Central memory CD4-positive, alpha-beta T cell (primary cell): ENCODE data around the gene KLHL3.
"Not testable (repeated sequence)": the region's sequence is repeated elsewhere in the genome, so short reads cannot be mapped to it uniquely, and the experiment has no call there.

Experiments used
- DNase-seq: peaks from one replicate; pipeline ENCODE4 v3.0.0; 2022

Gene KLHL3

GRCh38 chr5:137665678-137666460 lies 70.0 kb downstream of the KLHL3 start:
- DNase-seq: peak; percentile 41

- DNase-seq: peak; percentile 60
Measured at GRCh38 chr5:137660349-137660817, 75.5 kb downstream of the KLHL3 start.

GRCh38 chr5:137659209-137659608 lies 76.7 kb downstream of the KLHL3 start:
- DNase-seq: no peak

GRCh38 chr5:137658324-137658723 lies 77.6 kb downstream of the KLHL3 start:
- no peak for DNase-seq

GRCh38 chr5:137657073-137657472 lies 78.8 kb downstream of the KLHL3 start:
- no peak for DNase-seq

- no peak for DNase-seq
Measured at GRCh38 chr5:137656558-137656957, 79.3 kb downstream of the KLHL3 start.

GRCh38 chr5:137651022-137651421 lies 84.9 kb downstream of the KLHL3 start:
- DNase-seq: no peak

GRCh38 chr5:137649228-137649935 lies 86.5 kb downstream of the KLHL3 start:
- no peak for DNase-seq

- DNase-seq: no peak
Measured at GRCh38 chr5:137648361-137648760, 87.5 kb downstream of the KLHL3 start.

- no peak for DNase-seq
Measured at GRCh38 chr5:137647401-137647800, 88.5 kb downstream of the KLHL3 start.

GRCh38 chr5:137646761-137647160 lies 89.1 kb downstream of the KLHL3 start:
- DNase-seq: no peak

GRCh38 chr5:137643081-137643480 lies 92.8 kb downstream of the KLHL3 start:
- not testable (repeated sequence) for DNase-seq

- DNase-seq: no peak
Measured at GRCh38 chr5:137642091-137642490, 93.8 kb downstream of the KLHL3 start.

GRCh38 chr5:137641148-137641547 lies 94.7 kb downstream of the KLHL3 start:
- no peak for DNase-seq

- no peak for DNase-seq
Measured at GRCh38 chr5:137639645-137640044, 96.2 kb downstream of the KLHL3 start.

GRCh38 chr5:137638841-137639240 lies 97.0 kb downstream of the KLHL3 start:
- no peak for DNase-seq

- no peak for DNase-seq
Measured at GRCh38 chr5:137636830-137637714, 98.8 kb downstream of the KLHL3 start.

- no peak for DNase-seq
Measured at GRCh38 chr5:137636099-137636498, 99.8 kb downstream of the KLHL3 start.

GRCh38 chr5:137635521-137635921 lies 100.4 kb downstream of the KLHL3 start:
- no peak for DNase-seq

GRCh38 chr5:137633896-137634295 lies 102.0 kb downstream of the KLHL3 start:
- DNase-seq: no peak

- no peak for DNase-seq
Measured at GRCh38 chr5:137632716-137633115, 103.2 kb downstream of the KLHL3 start.

- no peak for DNase-seq
Measured at GRCh38 chr5:137631453-137631852, 104.4 kb downstream of the KLHL3 start.

GRCh38 chr5:137630972-137631370 lies 104.9 kb downstream of the KLHL3 start:
- no peak for DNase-seq
